ENCODE data around the gene PMPCA. TPM values are rescaled to one million over a fixed set of nuclear protein-coding genes. Genes with fewer than 3 reads are reported as not detected.
"Not testable (repeated sequence)": the region's sequence is repeated elsewhere in the genome, so short reads cannot be mapped to it uniquely, and the experiment has no call there.

PMPCA gene
- total RNA-seq, 1 donor from 2014 or later: 41.2 TPM

- DNase-seq (ENCODE audit: low spot score): no peak
Measured at GRCh38 chr9:136412962-136413361, 2.5 kb downstream of the PMPCA start.

- DNase-seq (ENCODE audit: low spot score): no peak
Measured at GRCh38 chr9:136416427-136416826, 6.0 kb downstream of the PMPCA start.

GRCh38 chr9:136416914-136417313, 6.5 kb downstream of the PMPCA start:
- DNase-seq (ENCODE audit: low spot score): no peak

GRCh38 chr9:136418182-136419091, 8.0 kb downstream of the PMPCA start:
- DNase-seq (ENCODE audit: low spot score): no peak

- no peak for DNase-seq (ENCODE audit: low spot score)
Measured at GRCh38 chr9:136419092-136419420, 8.6 kb downstream of the PMPCA start.

GRCh38 chr9:136421791-136422190, 11.3 kb downstream of the PMPCA start:
- no peak for DNase-seq (ENCODE audit: low spot score)

GRCh38 chr9:136422876-136423275, 12.4 kb downstream of the PMPCA start:
- no peak for DNase-seq (ENCODE audit: low spot score)

- no peak for DNase-seq (ENCODE audit: low spot score)
Measured at GRCh38 chr9:136423432-136424146, 13.1 kb downstream of the PMPCA start.

GRCh38 chr9:136424750-136425362, 14.4 kb downstream of the PMPCA start:
- no peak for DNase-seq (ENCODE audit: low spot score)

- DNase-seq (ENCODE audit: low spot score): not testable (repeated sequence)
Measured at GRCh38 chr9:136425367-136425766, 14.9 kb downstream of the PMPCA start.

GRCh38 chr9:136426787-136427186, 16.3 kb downstream of the PMPCA start:
- DNase-seq (ENCODE audit: low spot score): no peak

GRCh38 chr9:136429075-136429628, 18.7 kb downstream of the PMPCA start:
- no peak for DNase-seq (ENCODE audit: low spot score)

- no peak for DNase-seq (ENCODE audit: low spot score)
Measured at GRCh38 chr9:136429683-136430491, 19.4 kb downstream of the PMPCA start.

- no peak for DNase-seq (ENCODE audit: low spot score)
Measured at GRCh38 chr9:136430588-136431234, 20.3 kb downstream of the PMPCA start.

- DNase-seq (ENCODE audit: low spot score): no peak
Measured at GRCh38 chr9:136431782-136432350, 21.4 kb downstream of the PMPCA start.

- no peak for DNase-seq (ENCODE audit: low spot score)
Measured at GRCh38 chr9:136432591-136432990, 22.1 kb downstream of the PMPCA start.

GRCh38 chr9:136433043-136433715, 22.7 kb downstream of the PMPCA start:
- DNase-seq (ENCODE audit: low spot score): no peak

- no peak for DNase-seq (ENCODE audit: low spot score)
Measured at GRCh38 chr9:136433849-136434579, 23.6 kb downstream of the PMPCA start.

- no peak for DNase-seq (ENCODE audit: low spot score)
Measured at GRCh38 chr9:136434580-136435169, 24.2 kb downstream of the PMPCA start.
